GM12873 (cell line): Measurements from ENCODE around the gene ALKBH2.

Source experiments
- TF ChIP-seq, protein P1 (sequence below): IDR thresholded peaks from 2 replicates; pipeline ENCODE4 v1.5.1; 2012; ENCODE audit warnings: low read depth, mild to moderate bottlenecking, moderate library complexity, low read length, control low read depth; ENCODE audit not compliant: insufficient read depth; ENCODE audit errors: missing control alignments

Gene ALKBH2

GRCh38 chr12:109053382-109054123 lies 39.7 kb downstream of the ALKBH2 start:
- TF ChIP-seq, protein P1, sequence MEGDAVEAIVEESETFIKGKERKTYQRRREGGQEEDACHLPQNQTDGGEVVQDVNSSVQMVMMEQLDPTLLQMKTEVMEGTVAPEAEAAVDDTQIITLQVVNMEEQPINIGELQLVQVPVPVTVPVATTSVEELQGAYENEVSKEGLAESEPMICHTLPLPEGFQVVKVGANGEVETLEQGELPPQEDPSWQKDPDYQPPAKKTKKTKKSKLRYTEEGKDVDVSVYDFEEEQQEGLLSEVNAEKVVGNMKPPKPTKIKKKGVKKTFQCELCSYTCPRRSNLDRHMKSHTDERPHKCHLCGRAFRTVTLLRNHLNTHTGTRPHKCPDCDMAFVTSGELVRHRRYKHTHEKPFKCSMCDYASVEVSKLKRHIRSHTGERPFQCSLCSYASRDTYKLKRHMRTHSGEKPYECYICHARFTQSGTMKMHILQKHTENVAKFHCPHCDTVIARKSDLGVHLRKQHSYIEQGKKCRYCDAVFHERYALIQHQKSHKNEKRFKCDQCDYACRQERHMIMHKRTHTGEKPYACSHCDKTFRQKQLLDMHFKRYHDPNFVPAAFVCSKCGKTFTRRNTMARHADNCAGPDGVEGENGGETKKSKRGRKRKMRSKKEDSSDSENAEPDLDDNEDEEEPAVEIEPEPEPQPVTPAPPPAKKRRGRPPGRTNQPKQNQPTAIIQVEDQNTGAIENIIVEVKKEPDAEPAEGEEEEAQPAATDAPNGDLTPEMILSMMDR, result no peak

DNA sequence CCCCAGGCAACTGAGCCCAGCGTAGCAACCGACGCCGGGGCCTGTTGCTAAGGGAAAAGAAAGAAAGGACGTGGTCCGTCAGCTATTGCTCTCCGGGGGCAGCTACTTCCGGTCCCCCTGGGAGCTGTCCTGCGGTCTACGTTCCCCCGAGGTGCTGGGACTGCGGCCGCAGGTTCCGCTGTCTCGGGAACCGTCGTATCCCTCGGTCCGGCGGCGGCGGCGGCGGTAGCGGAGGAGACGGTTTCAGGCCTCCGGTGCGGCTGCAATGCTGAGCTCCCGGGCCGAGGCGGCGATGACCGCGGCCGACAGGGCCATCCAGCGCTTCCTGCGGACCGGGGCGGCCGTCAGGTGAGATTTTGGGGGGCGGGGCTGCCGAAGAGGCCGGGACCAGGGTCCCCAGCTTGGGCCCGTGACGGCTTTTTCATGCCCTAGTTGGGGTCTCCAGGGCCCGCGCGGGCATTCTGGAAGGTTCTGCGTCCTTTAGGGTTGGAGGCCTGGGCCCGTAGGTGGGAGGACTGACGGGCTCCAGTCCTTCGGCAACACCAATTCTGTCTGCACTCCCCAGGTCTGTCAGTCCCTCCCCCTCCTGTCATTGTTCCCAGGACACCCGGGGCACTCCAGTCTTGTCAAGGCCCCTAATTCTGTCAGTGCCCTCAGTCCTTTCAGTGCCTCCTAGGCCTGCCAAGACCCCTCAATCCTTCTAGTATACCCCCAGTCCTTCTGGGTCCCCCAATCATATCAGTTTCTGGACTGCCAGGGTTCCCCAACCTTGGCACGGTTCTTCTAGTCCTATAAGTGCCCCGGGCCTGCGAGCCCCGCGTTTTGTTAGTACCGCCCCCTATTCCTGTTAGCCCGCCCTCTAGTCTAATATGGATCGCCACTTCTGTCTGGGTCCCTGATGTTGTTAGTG lies 40.6 kb downstream of the ALKBH2 start, which contains the start of gene USP30:
Gene USP30, plus strand, starts transcription at position 163 of the 910 bp plus-strand sequence. Its CDS starts 103 bp downstream, at position 266.
- TF ChIP-seq, protein P1, result no peak

DNA sequence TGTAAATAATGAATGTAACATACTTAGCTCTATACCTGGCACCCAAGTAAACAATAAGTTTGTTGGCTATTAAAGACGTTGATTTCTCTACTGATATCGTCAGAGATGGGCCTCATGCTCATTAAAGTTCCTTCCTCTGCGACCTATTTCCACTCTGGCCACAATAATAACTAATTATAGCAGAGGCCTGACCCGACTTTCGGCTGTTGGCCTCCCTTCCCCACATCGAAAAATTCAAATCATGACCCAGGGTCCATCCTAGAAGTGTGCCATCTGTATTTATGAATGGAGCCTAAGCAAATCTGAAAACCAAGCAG lies 41.2 kb downstream of the ALKBH2 start:
- TF ChIP-seq, protein P1, result no peak

- TF ChIP-seq, protein P1, result no peak
Observed at GRCh38 chr12:109047081-109047805, 46.0 kb downstream of the ALKBH2 start.

DNA sequence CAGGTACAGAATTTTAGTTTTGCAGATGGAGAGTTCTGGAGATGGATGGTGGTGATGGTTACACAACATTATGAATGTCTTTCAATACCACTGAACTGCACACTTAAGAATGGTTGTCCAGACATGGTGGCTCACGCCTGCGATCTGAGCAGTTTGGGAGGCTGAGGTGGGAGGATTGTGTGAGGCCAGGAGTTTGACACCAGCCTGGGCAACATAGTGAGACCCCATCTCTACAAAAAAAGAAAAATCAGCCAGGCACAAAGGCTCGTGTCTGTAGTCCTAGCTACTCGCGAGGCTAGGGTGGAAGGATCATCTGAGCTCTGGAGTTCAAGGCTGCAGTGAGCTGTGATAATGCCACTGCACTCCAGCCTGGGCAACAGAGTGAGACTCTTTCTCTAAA lies 49.0 kb downstream of the ALKBH2 start:
- TF ChIP-seq, protein P1, result no peak
